Parathyroid adenoma (tissue), 2 donors: ENCODE results near the gene TUBD1.
A peak's percentile ranks its signal among the peaks of the same experiment; 100 is the strongest.

Experiments
- H2AFZ ChIP-seq: fragments of 300-600 bp; sonication (generic); one replicate; pipeline ENCODE4 v1.7.0; 2017; ENCODE audit warnings: antibody characterized with exemption, mild to moderate bottlenecking
- H3K27ac ChIP-seq: fragments of 300-600 bp; sonication (generic); one replicate; pipeline ENCODE4 v1.7.0; 2017
- H3K27me3 ChIP-seq: fragments of 300-600 bp; sonication (generic); one replicate; pipeline ENCODE4 v1.7.0; 2017; ENCODE audit warnings: low read length; ENCODE audit not compliant: control insufficient read depth, insufficient read depth
- H3K36me3 ChIP-seq: fragments of 300-600 bp; sonication (generic); one replicate; pipeline ENCODE4 v1.7.0; 2017; ENCODE audit warnings: low read length; ENCODE audit not compliant: control insufficient read depth, insufficient read depth
- H3K4me1 ChIP-seq: fragments of 300-600 bp; sonication (generic); one replicate; pipeline ENCODE4 v1.7.0; 2017; ENCODE audit warnings: control low read depth
- H3K4me2 ChIP-seq: fragments of 300-600 bp; sonication (generic); one replicate; pipeline ENCODE4 v1.7.0; 2017; ENCODE audit warnings: low read length
- H3K4me3 ChIP-seq: fragments of 300-600 bp; sonication (generic); one replicate; pipeline ENCODE4 v1.7.0; 2017; ENCODE audit warnings: low read depth, low read length
- H3K79me2 ChIP-seq: fragments of 300-600 bp; sonication (generic); one replicate; pipeline ENCODE4 v1.7.0; 2017; ENCODE audit warnings: control low read depth
- H3K9ac ChIP-seq: fragments of 300-600 bp; sonication (generic); one replicate; pipeline ENCODE4 v1.7.0; 2017; ENCODE audit warnings: mild to moderate bottlenecking
- H3K9me3 ChIP-seq: fragments of 300-600 bp; sonication (generic); one replicate; pipeline ENCODE4 v1.7.0; 2017; ENCODE audit warnings: low read length; ENCODE audit not compliant: control insufficient read depth
- CTCF ChIP-seq: fragments of 300-600 bp; sonication (generic); IDR thresholded peaks from one replicate; pipeline ENCODE4 v1.7.0; 2017; ENCODE audit warnings: antibody characterized with exemption, mild to moderate bottlenecking
- donor health status: primary hyperparathyroidism.

Gene TUBD1

GRCh38 chr17:59839651-59840328, 53.0 kb downstream of the TUBD1 start:
- Histone ChIP-seq H3K9ac (no peak overlapping the region), H3K4me3 (peak overlapping the region; percentile 85), H3K27ac (peak overlapping the region; percentile 91), H2AFZ (no peak overlapping the region), H3K79me2 (no peaks in the 10 kb centered on the region), H3K36me3 (no peaks in the 10 kb centered on the region), H3K27me3 (no peaks in the 10 kb centered on the region), H3K4me2 (peak overlapping the region; percentile 95), H3K4me1 (peaks cover 28% of the 10 kb centered on the region), H3K9me3 (no peaks in the 10 kb centered on the region)
- no peak for TF ChIP-seq CTCF

GRCh38 chr17:59838052-59838916, 54.5 kb downstream of the TUBD1 start:
- Histone ChIP-seq H3K27ac (peak overlapping the region; percentile 91), H3K4me3 (peak overlapping the region; percentile 85), H3K36me3 (no peaks in the 10 kb centered on the region), H2AFZ (peak overlapping the region; percentile 76), H3K9me3 (no peaks in the 10 kb centered on the region), H3K27me3 (no peaks in the 10 kb centered on the region), H3K4me1 (peaks cover 28% of the 10 kb centered on the region), H3K4me2 (peak overlapping the region; percentile 95), H3K79me2 (no peaks in the 10 kb centered on the region), H3K9ac (peak overlapping the region; percentile 7)
- TF ChIP-seq CTCF: no peak

DNA sequence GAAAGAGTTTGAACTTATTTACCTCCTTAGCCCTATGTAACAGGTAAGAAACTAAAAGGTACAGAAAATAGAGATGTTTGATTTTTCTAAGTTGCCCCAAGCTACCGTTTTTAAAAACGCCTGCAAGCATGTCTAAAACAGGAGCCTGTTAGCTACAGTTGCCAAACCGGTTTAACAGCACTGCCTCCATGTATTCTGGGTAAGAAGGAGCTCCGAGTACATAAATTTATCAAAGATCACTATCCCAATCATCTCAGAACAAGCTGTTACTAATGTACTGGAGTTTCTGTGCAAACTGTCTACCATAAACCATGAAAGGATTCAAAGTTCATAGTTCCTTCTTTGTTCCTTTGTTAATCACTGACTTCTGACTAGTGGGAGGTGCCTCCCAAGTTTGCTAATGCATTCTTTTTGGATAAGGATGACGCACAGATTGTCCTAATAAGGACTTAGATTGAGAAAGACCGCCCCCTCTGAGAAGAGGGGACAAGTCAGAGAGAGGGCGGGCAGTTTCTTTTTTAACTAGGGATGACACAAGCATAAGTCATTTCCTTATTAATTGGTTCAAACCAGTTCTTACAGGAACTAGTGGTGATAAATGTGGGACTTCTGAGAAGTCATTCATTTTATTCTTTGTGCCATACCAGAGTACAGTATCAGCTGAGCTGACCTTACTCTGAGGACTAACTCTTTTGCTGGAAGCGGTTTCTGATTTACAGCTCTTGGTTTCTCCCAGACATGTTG, 55.3 kb downstream of the TUBD1 start:
- peak overlapping the region; percentile 91 for H3K27ac ChIP-seq
- no peak for TF ChIP-seq CTCF
- H3K36me3 ChIP-seq: no peaks in the 10 kb centered on the region
- peak overlapping the region; percentile 95 for H3K4me2 ChIP-seq
- H3K79me2 ChIP-seq: no peaks in the 10 kb centered on the region
- H3K9ac ChIP-seq: peak overlapping the region; percentile 7
- H3K27me3 ChIP-seq: no peaks in the 10 kb centered on the region
- peaks cover 28% of the 10 kb centered on the region for H3K4me1 ChIP-seq
- peak overlapping the region; percentile 85 for H3K4me3 ChIP-seq
- no peaks in the 10 kb centered on the region for H3K9me3 ChIP-seq
- peak overlapping the region; percentile 76 for H2AFZ ChIP-seq

GRCh38 chr17:59832883-59833379, 59.8 kb downstream of the TUBD1 start:
- Histone ChIP-seq H2AFZ (no peak overlapping the region), H3K4me2 (no peak overlapping the region), H3K27ac (no peak overlapping the region), H3K4me3 (no peak overlapping the region), H3K4me1 (peaks cover 31% of the 10 kb centered on the region), H3K9me3 (no peaks in the 10 kb centered on the region), H3K9ac (no peak overlapping the region), H3K79me2 (no peaks in the 10 kb centered on the region), H3K36me3 (no peaks in the 10 kb centered on the region), H3K27me3 (no peaks in the 10 kb centered on the region)
- no peak for TF ChIP-seq CTCF
